Measurements from ENCODE around the gene MTRF1L. TPM values are rescaled to one million over a fixed set of nuclear protein-coding genes. Genes with fewer than 3 reads are reported as not detected.

MTRF1L gene
- total RNA-seq, 6 donors from 2014 or later: 14.7 to 21.7 (median 16.9) TPM

DNA sequence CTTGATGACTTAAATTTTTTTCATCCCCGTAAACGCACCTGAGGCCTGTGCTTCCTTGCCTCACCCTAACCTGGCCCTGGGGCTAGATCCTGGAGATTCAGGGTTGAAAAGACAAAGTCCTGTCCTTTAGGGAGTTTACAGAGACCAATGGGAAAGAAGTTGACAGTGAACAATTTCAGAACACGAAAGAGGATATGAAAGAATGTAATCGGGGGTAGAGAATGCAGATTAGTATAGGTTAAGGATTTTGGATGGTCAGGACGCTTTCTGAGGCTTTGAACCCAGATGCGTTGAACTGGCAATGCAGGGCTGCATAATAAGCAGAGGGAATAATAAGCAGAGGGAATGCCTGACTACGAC, 18.0 kb downstream of the MTRF1L start:
- no peak for ATAC-seq (ENCODE audit: low FRiP score in 2 of 2)
- 11 to 19% methylated on average over 7 of the region's 7 CpGs for WGBS, 2 donors
- H3K9me3 ChIP-seq: no peaks in the 10 kb centered on the region
- no peak for DNase-seq
- H3K4me1 ChIP-seq: peaks cover 16 to 24% (median 22%) of the 10 kb centered on the region in 4 donors
- TF ChIP-seq EP300 (IDR thresholded peaks at IDR 0.05): no peak
- TF ChIP-seq POLR2A (IDR thresholded peaks at IDR 0.05): no peak
- TF ChIP-seq, protein P1, sequence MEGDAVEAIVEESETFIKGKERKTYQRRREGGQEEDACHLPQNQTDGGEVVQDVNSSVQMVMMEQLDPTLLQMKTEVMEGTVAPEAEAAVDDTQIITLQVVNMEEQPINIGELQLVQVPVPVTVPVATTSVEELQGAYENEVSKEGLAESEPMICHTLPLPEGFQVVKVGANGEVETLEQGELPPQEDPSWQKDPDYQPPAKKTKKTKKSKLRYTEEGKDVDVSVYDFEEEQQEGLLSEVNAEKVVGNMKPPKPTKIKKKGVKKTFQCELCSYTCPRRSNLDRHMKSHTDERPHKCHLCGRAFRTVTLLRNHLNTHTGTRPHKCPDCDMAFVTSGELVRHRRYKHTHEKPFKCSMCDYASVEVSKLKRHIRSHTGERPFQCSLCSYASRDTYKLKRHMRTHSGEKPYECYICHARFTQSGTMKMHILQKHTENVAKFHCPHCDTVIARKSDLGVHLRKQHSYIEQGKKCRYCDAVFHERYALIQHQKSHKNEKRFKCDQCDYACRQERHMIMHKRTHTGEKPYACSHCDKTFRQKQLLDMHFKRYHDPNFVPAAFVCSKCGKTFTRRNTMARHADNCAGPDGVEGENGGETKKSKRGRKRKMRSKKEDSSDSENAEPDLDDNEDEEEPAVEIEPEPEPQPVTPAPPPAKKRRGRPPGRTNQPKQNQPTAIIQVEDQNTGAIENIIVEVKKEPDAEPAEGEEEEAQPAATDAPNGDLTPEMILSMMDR (IDR thresholded peaks at IDR 0.05): no peak
- no peak for TF ChIP-seq POLR2AphosphoS5 (IDR thresholded peaks at IDR 0.05)
- H3K27me3 ChIP-seq: no peaks in the 10 kb centered on the region
- H3K36me3 ChIP-seq: peaks cover 0 to 7% (median 0%) of the 10 kb centered on the region in 4 donors
- peak overlapping the region; percentile 85 to 92 (median 88) for H3K27ac ChIP-seq
- H3K4me3 ChIP-seq: peak overlapping the region in 3 of 4 donors; percentile 67 to 88 (median 71)

DNA sequence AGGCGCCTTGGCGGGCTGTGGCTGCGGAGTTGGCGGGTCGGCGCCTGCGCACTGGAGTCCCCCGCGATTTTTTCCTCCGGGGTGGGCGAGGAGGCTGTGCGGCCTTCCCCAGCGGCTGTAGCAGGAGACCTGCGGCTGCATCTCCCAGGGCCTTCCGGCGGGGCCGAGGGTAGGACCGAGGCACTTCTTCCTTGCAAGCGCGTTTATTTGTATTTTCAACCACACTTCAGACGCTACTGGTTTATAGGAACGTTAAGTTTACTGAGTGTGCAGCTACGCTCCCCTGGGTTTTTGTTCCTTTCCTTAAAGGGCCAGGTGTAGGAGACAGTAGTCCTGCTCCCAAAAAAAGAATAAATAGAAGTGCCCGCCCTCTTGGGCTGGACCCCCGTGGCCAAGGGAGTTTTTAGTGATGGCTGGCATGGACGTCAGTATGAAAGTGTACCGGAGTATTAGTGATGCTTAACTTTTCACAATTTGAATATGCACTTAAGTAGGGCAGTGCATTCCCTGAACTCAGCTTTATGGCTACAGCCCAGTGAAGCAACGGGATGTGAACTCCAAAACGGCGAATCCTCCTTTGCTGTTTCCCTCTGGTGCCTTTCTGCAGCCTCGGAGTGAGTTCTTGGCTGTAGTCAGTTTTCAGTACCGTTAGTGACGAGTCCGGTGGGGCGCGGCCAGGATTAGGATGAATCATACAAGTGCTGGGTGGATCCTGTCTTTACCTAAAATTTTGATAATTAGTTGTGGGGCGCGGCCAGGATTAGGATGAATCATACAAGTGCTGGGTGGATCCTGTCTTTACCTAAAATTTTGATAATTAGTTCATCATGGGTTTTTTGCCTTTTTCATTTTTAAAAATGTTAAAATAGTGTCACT, 18.6 kb downstream of the MTRF1L start:
- TF ChIP-seq POLR2AphosphoS5 (IDR thresholded peaks at IDR 0.05) (peak in 1 of 2 donors; percentile 36), POLR2A (IDR thresholded peaks at IDR 0.05) (peak in 3 of 4 donors; percentile 12 to 64 (median 39)), EP300 (IDR thresholded peaks at IDR 0.05) (no peak)
- TF ChIP-seq, protein P1 (IDR thresholded peaks at IDR 0.05): no peak
- Histone ChIP-seq H3K27ac (peak overlapping the region; percentile 85 to 92 (median 88)), H3K27me3 (no peaks in the 10 kb centered on the region), H3K36me3 (peaks cover 0 to 7% (median 0%) of the 10 kb centered on the region in 4 donors), H3K4me3 (peak overlapping the region; percentile 62 to 88 (median 69)), H3K9me3 (no peaks in the 10 kb centered on the region), H3K4me1 (peaks cover 16 to 24% (median 22%) of the 10 kb centered on the region in 4 donors)
- WGBS, 2 donors: 0% methylated on average over 21 to 38 of the region's 38 CpGs
- ATAC-seq (ENCODE audit: low FRiP score in 2 of 2) (peak; percentile 47 to 80), DNase-seq (peak; percentile 92 to 98)

DNA sequence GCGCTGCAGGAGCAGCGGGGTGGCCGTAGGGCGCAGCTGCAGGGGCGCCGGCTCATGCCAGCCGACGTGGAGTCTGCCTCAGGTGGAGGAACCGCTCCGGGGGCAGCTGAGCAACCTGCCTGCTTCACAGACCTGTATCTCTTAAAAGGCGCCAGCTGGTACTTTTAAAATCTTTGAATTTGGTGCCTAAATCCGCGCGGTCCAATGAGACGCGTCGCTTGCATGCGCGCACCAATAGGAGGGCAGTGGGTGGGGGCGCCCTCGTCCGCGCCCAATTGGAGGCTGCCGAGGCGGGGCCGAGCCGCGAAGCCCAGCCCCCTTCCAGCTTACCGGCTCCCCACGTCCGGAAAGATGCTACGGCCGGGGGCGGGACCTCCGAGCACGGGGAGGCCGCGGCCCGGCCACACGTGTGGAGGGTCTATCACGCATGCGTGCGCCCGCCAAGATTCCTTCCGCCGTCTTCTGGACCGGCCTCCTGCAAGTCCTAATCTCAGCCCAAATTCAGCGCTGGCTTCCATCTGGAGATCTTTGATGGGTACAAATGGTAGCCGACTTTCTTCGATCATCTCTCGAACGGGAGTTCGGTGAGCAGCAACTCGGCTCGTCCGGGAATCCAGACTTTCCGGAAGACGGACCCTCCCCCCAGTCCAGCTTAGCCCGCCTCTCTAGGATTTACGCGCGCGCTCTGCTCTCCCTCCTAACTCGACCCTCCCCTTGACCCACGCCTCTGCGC, 19.4 kb downstream of the MTRF1L start, which contains the start of gene FBXO5:
TSS of gene FBXO5 (minus strand) at position 138 of the 733 bp plus-strand sequence. CDS start at position 56, 82 bp downstream.
- 0 to 1% methylated on average over 30 to 40 of the region's 66 CpGs for WGBS, 2 donors
- TF ChIP-seq, protein P1 (IDR thresholded peaks at IDR 0.05): no peak
- TF ChIP-seq EP300 (IDR thresholded peaks at IDR 0.05) (peak in 1 of 4 donors; percentile 21), POLR2A (IDR thresholded peaks at IDR 0.05) (peak in 1 of 4 donors; percentile 42), POLR2AphosphoS5 (IDR thresholded peaks at IDR 0.05) (peak; percentile 58 to 68)
- DNase-seq: peak; percentile 98 to 99
- Histone ChIP-seq H3K27ac (peak within 1 kb of the TSS; percentile 85 to 92 (median 88)), H3K27me3 (no peaks in the 10 kb centered on the region), H3K4me3 (peak within 1 kb of the TSS; percentile 67 to 93 (median 80)), H3K4me1 (peaks cover 16 to 24% (median 22%) of the 10 kb centered on the region in 4 donors), H3K36me3 (peaks cover 0 to 7% (median 0%) of the 10 kb centered on the region in 4 donors), H3K9me3 (no peaks in the 10 kb centered on the region)
- peak; percentile 97 to 100 for ATAC-seq (ENCODE audit: low FRiP score in 2 of 2)

DNA sequence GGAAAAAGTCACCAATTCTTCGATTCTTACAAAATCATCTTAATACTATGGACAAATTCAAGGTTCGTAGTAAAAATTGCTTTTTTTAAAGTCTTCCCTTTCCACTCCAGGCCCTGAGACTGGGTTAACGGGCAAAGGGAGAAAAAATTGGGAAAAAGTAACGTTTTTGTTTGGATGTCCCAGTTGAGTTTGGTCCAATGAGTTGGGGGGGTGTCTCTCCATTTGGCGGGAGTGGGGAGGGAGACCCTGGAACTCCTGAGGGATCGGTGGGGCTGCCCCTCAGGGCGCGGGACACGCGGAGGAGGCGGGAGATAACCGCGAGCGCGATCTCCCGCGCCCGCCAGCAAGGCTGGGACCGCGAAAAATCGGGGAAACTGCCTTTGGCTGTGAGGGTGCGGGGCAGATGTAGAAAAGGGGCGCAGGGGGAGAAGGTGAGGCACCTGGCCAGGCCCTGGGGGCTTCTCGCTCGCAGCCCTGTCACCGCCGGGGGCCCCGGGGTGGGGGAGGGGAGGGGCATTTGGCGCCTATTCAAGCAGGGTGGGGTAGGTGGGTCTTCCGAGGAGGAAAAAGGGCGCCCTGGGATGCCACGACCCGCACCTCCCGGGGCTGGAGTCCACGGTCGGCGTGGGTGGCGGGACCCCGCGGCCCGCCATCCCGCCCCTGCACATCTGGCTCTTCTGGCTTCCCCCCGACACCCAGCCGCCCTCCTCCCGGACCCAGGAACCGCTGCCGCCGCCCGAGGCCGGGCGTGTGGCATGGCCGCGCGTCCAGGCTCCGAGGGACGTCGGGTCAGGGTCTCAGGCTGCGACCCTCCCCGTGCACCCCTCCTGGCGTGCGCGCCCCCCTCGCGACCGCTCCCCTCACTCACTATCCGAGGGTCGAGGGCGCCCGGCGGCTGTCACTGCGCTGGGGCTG, 20.3 kb downstream of the MTRF1L start:
- TF ChIP-seq POLR2AphosphoS5 (IDR thresholded peaks at IDR 0.05) (no peak), EP300 (IDR thresholded peaks at IDR 0.05) (no peak), POLR2A (IDR thresholded peaks at IDR 0.05) (no peak)
- TF ChIP-seq, protein P1 (IDR thresholded peaks at IDR 0.05): no peak
- peak overlapping the region in 1 of 4 donors; percentile 92 for H3K27ac ChIP-seq
- DNase-seq (peak in 1 of 2 donors; percentile 89), ATAC-seq (ENCODE audit: low FRiP score in 2 of 2) (no peak)
- H3K36me3 ChIP-seq: peaks cover 0 to 7% (median 0%) of the 10 kb centered on the region in 4 donors
- 8 to 28% methylated on average over 21 to 66 of the region's 71 CpGs for WGBS, 2 donors
- peak overlapping the region; percentile 67 to 93 (median 80) for H3K4me3 ChIP-seq
- no peaks in the 10 kb centered on the region for H3K9me3 ChIP-seq
- H3K27me3 ChIP-seq: no peaks in the 10 kb centered on the region
- H3K4me1 ChIP-seq: peaks cover 16 to 24% (median 22%) of the 10 kb centered on the region in 4 donors
